ENCODE measurements around the gene ADCY2.

The ADCY2 gene

GRCh38 chr5:7494481-7495130, 98.7 kb downstream of the ADCY2 start:
- intact Hi-C loops (cut with DNase I; ENCODE audit: low total_unique reads) = no loop called here
- H3K36me3 ChIP-seq = no peaks in the 10 kb centered on the region
- DNase-seq = peak; percentile 45 to 74
- no peaks in the 10 kb centered on the region for H3K27me3 ChIP-seq
- no peak overlapping the region for H3K4me3 ChIP-seq
- no peak for TF ChIP-seq CTCF (IDR thresholded peaks at IDR 0.05)
- H3K9me3 ChIP-seq = no peaks in the 10 kb centered on the region
- peaks cover 0 to 22% (median 10%) of the 10 kb centered on the region in 4 donors for H3K4me1 ChIP-seq
- no peak overlapping the region for H3K27ac ChIP-seq

GRCh38 chr5:7495131-7495517, 99.2 kb downstream of the ADCY2 start:
- Histone ChIP-seq H3K27ac (no peak overlapping the region), H3K4me1 (peaks cover 0 to 22% (median 10%) of the 10 kb centered on the region in 4 donors), H3K36me3 (no peaks in the 10 kb centered on the region), H3K4me3 (no peak overlapping the region), H3K27me3 (no peaks in the 10 kb centered on the region), H3K9me3 (no peaks in the 10 kb centered on the region)
- no peak for DNase-seq
- intact Hi-C loops (cut with DNase I; ENCODE audit: low total_unique reads) = no loop called here
- TF ChIP-seq CTCF (IDR thresholded peaks at IDR 0.05) = no peak

GRCh38 chr5:7500256-7500655, 104.3 kb downstream of the ADCY2 start:
- TF ChIP-seq CTCF (IDR thresholded peaks at IDR 0.05) = no peak
- Histone ChIP-seq H3K4me3 (no peak overlapping the region), H3K27ac (no peak overlapping the region), H3K36me3 (no peaks in the 10 kb centered on the region), H3K4me1 (peaks cover 0 to 11% (median 2%) of the 10 kb centered on the region in 4 donors), H3K9me3 (no peaks in the 10 kb centered on the region), H3K27me3 (no peaks in the 10 kb centered on the region)
- DNase-seq = no peak
- intact Hi-C loops (cut with DNase I; ENCODE audit: low total_unique reads) = no loop called here

GRCh38 chr5:7501061-7501460, 105.1 kb downstream of the ADCY2 start:
- Histone ChIP-seq H3K27me3 (no peaks in the 10 kb centered on the region), H3K4me1 (peaks cover 0 to 3% (median 0%) of the 10 kb centered on the region in 4 donors), H3K4me3 (no peak overlapping the region), H3K9me3 (no peaks in the 10 kb centered on the region), H3K27ac (no peak overlapping the region), H3K36me3 (no peaks in the 10 kb centered on the region)
- TF ChIP-seq CTCF (IDR thresholded peaks at IDR 0.05) = no peak
- DNase-seq = no peak
- intact Hi-C loops (cut with DNase I; ENCODE audit: low total_unique reads) = no loop called here

- H3K27ac ChIP-seq = no peak overlapping the region
- no peak for TF ChIP-seq CTCF (IDR thresholded peaks at IDR 0.05)
- DNase-seq = no peak
- H3K36me3 ChIP-seq = no peaks in the 10 kb centered on the region
- no peak overlapping the region for H3K4me3 ChIP-seq
- intact Hi-C loops (cut with DNase I; ENCODE audit: low total_unique reads) = no loop called here
- no peaks in the 10 kb centered on the region for H3K9me3 ChIP-seq
- H3K27me3 ChIP-seq = no peaks in the 10 kb centered on the region
- no peaks in the 10 kb centered on the region for H3K4me1 ChIP-seq
Measured at GRCh38 chr5:7503564-7503963, 107.6 kb downstream of the ADCY2 start.
